Measurements from ENCODE around the gene TSPAN13. TPM values are rescaled to one million over a fixed set of nuclear protein-coding genes. Genes with fewer than 3 reads are reported as not detected.

The TSPAN13 gene
- total RNA-seq (0.77 and 2.8 TPM in 2 replicates), polyA plus RNA-seq (2.5 and 6.7 TPM in 2 replicates), polyA minus RNA-seq (ENCODE audit: low replicate concordance) (2.2 and 3.9 TPM in 2 replicates)
- polyA plus RNA-seq (2012) = 1.9 and 5.0 TPM in 2 replicates

DNA sequence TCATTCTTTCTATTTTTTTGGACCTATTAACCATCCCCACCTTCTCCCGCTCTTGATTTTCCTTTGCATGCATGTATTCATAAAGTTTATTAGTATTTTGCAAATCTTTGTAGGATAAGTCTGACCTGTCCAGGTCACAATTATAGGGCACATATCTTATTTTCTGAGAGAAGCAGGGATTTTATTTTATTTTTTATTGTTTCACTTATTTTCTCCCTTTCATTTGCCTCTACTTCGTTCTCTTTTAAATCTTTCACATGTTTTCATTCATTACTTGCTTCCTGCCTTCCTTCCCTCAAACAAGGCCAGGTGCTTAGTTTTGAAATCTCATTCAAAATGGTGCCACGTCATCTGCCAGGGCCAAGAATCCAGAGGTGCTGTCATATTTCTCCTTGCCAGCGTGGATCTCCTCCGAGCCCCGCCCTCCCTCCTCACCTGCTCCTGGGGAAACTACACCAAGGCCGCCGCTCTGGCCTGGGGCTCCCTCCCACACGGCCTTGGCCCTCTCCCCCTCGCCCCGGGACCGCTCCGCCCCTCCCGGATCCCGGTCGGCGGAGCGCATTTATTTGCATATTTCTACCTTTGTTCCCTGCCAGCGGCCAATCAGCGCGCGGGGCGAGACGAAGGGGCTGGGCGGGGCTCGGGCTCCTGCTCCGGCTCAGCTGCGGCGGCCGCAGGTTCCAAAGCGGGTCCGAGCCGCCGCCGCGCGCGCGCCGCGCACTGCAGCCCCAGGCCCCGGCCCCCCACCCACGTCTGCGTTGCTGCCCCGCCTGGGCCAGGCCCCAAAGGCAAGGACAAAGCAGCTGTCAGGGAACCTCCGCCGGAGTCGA, at the start of gene TSPAN13:
TSPAN13 (plus strand) TSS at position 654 of the 830 bp plus-strand sequence. CDS start 213 bp downstream, outside the sequence.
- no peaks in the 10 kb centered on the region for H3K36me3 ChIP-seq (ENCODE audit: control insufficient read depth, insufficient read depth, low read length)
- peak within 1 kb of the TSS; percentile 67 to 80 (median 78) for H3K4me3 ChIP-seq (replicated peaks in 1 of 4; ENCODE audit: control extremely low read depth in 1 of 4, insufficient read depth in 1 of 4, low read depth in 3 of 4, low read length in 4 of 4)
- TF ChIP-seq EZH2 (IDR thresholded peaks at IDR 0.05; ENCODE audit: low read length, missing control alignments) = no peak
- TF ChIP-seq, protein P1, sequence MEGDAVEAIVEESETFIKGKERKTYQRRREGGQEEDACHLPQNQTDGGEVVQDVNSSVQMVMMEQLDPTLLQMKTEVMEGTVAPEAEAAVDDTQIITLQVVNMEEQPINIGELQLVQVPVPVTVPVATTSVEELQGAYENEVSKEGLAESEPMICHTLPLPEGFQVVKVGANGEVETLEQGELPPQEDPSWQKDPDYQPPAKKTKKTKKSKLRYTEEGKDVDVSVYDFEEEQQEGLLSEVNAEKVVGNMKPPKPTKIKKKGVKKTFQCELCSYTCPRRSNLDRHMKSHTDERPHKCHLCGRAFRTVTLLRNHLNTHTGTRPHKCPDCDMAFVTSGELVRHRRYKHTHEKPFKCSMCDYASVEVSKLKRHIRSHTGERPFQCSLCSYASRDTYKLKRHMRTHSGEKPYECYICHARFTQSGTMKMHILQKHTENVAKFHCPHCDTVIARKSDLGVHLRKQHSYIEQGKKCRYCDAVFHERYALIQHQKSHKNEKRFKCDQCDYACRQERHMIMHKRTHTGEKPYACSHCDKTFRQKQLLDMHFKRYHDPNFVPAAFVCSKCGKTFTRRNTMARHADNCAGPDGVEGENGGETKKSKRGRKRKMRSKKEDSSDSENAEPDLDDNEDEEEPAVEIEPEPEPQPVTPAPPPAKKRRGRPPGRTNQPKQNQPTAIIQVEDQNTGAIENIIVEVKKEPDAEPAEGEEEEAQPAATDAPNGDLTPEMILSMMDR (conservative IDR thresholded peaks at IDR 0.05 in 1 of 2, IDR thresholded peaks at IDR 0.05 in 1 of 2; ENCODE audit: low read depth in 1 of 2, low read length in 2 of 2) = no peak
- H3K27me3 ChIP-seq (ENCODE audit: control insufficient read depth, insufficient read depth, low read length) = no peaks in the 10 kb centered on the region
- no peaks in the 10 kb centered on the region for H3K9me3 ChIP-seq (ENCODE audit: control insufficient read depth, insufficient read depth, low read depth, low read length)
- peak within 1 kb of the TSS; percentile 37 for H3K9ac ChIP-seq (ENCODE audit: insufficient read depth, low read length)
- no peaks in the 10 kb centered on the region for H3K4me1 ChIP-seq (ENCODE audit: control insufficient read depth, extremely low read depth, insufficient read depth, low read length)
- H3K79me2 ChIP-seq (ENCODE audit: control insufficient read depth, insufficient read depth, low read length) = no peaks in the 10 kb centered on the region
- H2AFZ ChIP-seq (ENCODE audit: low read length) = peak within 1 kb of the TSS; percentile 88
- no peaks in the 10 kb centered on the region for H4K20me1 ChIP-seq (ENCODE audit: control insufficient read depth, extremely low read depth, insufficient read depth, low read length)
- peak; percentile 27 to 83 for DNase-seq (ENCODE audit: low read depth in 2 of 2)
- no peak within 1 kb of the TSS for H3K27ac ChIP-seq (ENCODE audit: insufficient read depth, low read length)
- H3K4me2 ChIP-seq (ENCODE audit: extremely low read depth, insufficient read depth, low read length) = peak within 1 kb of the TSS; percentile 90

DNA sequence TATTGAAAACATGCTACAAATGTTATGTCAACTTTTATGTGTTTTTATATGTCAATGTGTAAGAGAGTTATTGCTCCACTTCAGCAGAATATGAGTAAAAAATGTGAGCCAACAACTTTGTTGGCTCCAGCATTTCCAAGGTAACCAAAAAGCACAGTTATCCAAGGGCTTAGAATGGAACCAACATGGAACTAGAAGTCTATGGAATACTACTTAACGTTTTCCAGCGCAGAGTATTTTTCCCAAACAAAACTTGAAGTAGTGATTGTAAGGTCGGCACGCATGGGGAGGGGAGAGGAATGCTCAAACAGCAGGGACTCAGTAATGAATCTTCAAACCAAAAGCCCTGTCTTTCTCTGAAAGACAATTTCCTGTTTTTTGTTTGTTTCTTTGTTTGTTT, 45.0 kb upstream of the TSPAN13 start:
- no peaks in the 10 kb centered on the region for H4K20me1 ChIP-seq (ENCODE audit: control insufficient read depth, extremely low read depth, insufficient read depth, low read length)
- no peaks in the 10 kb centered on the region for H3K36me3 ChIP-seq (ENCODE audit: control insufficient read depth, insufficient read depth, low read length)
- no peak overlapping the region for H2AFZ ChIP-seq (ENCODE audit: low read length)
- peak in 1 of 2 donors; percentile 44 for DNase-seq (ENCODE audit: low read depth in 2 of 2)
- H3K9me3 ChIP-seq (ENCODE audit: control insufficient read depth, insufficient read depth, low read depth, low read length) = no peaks in the 10 kb centered on the region
- no peaks in the 10 kb centered on the region for H3K4me1 ChIP-seq (ENCODE audit: control insufficient read depth, extremely low read depth, insufficient read depth, low read length)
- no peak overlapping the region for H3K4me2 ChIP-seq (ENCODE audit: extremely low read depth, insufficient read depth, low read length)
- H3K27me3 ChIP-seq (ENCODE audit: control insufficient read depth, insufficient read depth, low read length) = no peaks in the 10 kb centered on the region
- no peak for TF ChIP-seq EZH2 (IDR thresholded peaks at IDR 0.05; ENCODE audit: low read length, missing control alignments)
- TF ChIP-seq, protein P1 (conservative IDR thresholded peaks at IDR 0.05 in 1 of 2, IDR thresholded peaks at IDR 0.05 in 1 of 2; ENCODE audit: low read depth in 1 of 2, low read length in 2 of 2) = no peak
- H3K4me3 ChIP-seq (replicated peaks in 1 of 4; ENCODE audit: control extremely low read depth in 1 of 4, insufficient read depth in 1 of 4, low read depth in 3 of 4, low read length in 4 of 4) = no peak overlapping the region
- no peak overlapping the region for H3K27ac ChIP-seq (ENCODE audit: insufficient read depth, low read length)
- no peak overlapping the region for H3K9ac ChIP-seq (ENCODE audit: insufficient read depth, low read length)
- H3K79me2 ChIP-seq (ENCODE audit: control insufficient read depth, insufficient read depth, low read length) = no peaks in the 10 kb centered on the region

DNA sequence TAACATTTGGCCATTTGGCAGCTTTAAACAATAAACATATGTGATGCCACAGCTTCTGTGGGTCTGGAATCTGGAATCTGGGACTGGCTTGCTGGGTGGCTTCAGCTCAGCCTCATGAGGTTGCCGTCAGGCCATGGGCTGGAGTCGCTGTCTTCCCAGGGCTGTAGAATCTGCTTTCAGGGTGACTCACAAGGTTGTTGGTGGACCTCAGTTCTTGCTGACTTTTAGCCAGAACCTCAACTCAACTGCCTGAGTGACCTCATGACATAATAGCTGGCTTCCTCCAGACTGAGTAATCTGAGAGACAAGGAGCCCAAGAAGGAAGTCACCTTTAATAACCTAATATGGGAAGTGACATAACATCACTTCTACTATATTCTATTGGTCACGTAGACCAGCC, 44.6 kb upstream of the TSPAN13 start:
- no peaks in the 10 kb centered on the region for H3K36me3 ChIP-seq (ENCODE audit: control insufficient read depth, insufficient read depth, low read length)
- DNase-seq (ENCODE audit: low read depth in 2 of 2) = peak; percentile 86 to 99
- TF ChIP-seq, protein P1 (conservative IDR thresholded peaks at IDR 0.05 in 1 of 2, IDR thresholded peaks at IDR 0.05 in 1 of 2; ENCODE audit: low read depth in 1 of 2, low read length in 2 of 2) = no peak
- TF ChIP-seq EZH2 (IDR thresholded peaks at IDR 0.05; ENCODE audit: low read length, missing control alignments) = no peak
- H3K27me3 ChIP-seq (ENCODE audit: control insufficient read depth, insufficient read depth, low read length) = no peaks in the 10 kb centered on the region
- no peak overlapping the region for H3K4me3 ChIP-seq (replicated peaks in 1 of 4; ENCODE audit: control extremely low read depth in 1 of 4, insufficient read depth in 1 of 4, low read depth in 3 of 4, low read length in 4 of 4)
- H3K9ac ChIP-seq (ENCODE audit: insufficient read depth, low read length) = no peak overlapping the region
- H4K20me1 ChIP-seq (ENCODE audit: control insufficient read depth, extremely low read depth, insufficient read depth, low read length) = no peaks in the 10 kb centered on the region
- H3K79me2 ChIP-seq (ENCODE audit: control insufficient read depth, insufficient read depth, low read length) = no peaks in the 10 kb centered on the region
- no peak overlapping the region for H2AFZ ChIP-seq (ENCODE audit: low read length)
- H3K4me1 ChIP-seq (ENCODE audit: control insufficient read depth, extremely low read depth, insufficient read depth, low read length) = no peaks in the 10 kb centered on the region
- no peaks in the 10 kb centered on the region for H3K9me3 ChIP-seq (ENCODE audit: control insufficient read depth, insufficient read depth, low read depth, low read length)
- H3K4me2 ChIP-seq (ENCODE audit: extremely low read depth, insufficient read depth, low read length) = no peak overlapping the region
- H3K27ac ChIP-seq (ENCODE audit: insufficient read depth, low read length) = no peak overlapping the region
